SK-N-SH treated with all-trans-retinoic acid at 6 μM for 48 hours (cell line): ENCODE measurements around the gene EPHX1.
"Not testable (repeated sequence)": the region's sequence is repeated elsewhere in the genome, so short reads cannot be mapped to it uniquely, and the experiment has no call there.

Source experiments
- ATAC-seq: fragments of 200-7000 bp; cut with Tn5 transposase; 3 replicates; pipeline ENCODE4 v1.9.1; 2020; ENCODE audit warnings: mild to moderate bottlenecking, moderate library complexity
- BACH2 ChIP-seq: fragments of 250-450 bp; sonication (Bioruptor Pico); IDR thresholded peaks from 2 replicates; pipeline ENCODE4 v1.9.0; 2021; ENCODE audit warnings: mild to moderate bottlenecking, borderline replicate concordance
- CSDC2 ChIP-seq: fragments of 250-450 bp; sonication (Bioruptor Pico); IDR thresholded peaks from 2 replicates; pipeline ENCODE4 v1.5.0; 2020; ENCODE audit warnings: mild to moderate bottlenecking, moderate library complexity
- CSRNP3 ChIP-seq: fragments of 250-450 bp; sonication (Bioruptor Pico); IDR thresholded peaks from 2 replicates; pipeline ENCODE4 v1.5.1; 2021; ENCODE audit warnings: mild to moderate bottlenecking, moderate library complexity
- ESRRG ChIP-seq: fragments of 250-450 bp; sonication (Bioruptor Pico); IDR thresholded peaks from 2 replicates; pipeline ENCODE4 v1.6.1; 2021; ENCODE audit warnings: mild to moderate bottlenecking
- ISL1 ChIP-seq: fragments of 250-450 bp; sonication (Bioruptor Pico); IDR thresholded peaks from 2 replicates; pipeline ENCODE4 v2.1.2; 2022; ENCODE audit warnings: mild to moderate bottlenecking, moderate library complexity
- PATZ1 ChIP-seq: fragments of 250-450 bp; sonication (Bioruptor Pico); IDR thresholded peaks from 2 replicates; pipeline ENCODE4 v1.8.0; 2020; ENCODE audit warnings: mild to moderate bottlenecking, moderate library complexity, borderline replicate concordance
- TCF4 ChIP-seq: fragments of 250-450 bp; sonication (Bioruptor Pico); IDR thresholded peaks from 2 replicates; pipeline ENCODE4 v1.8.0; 2021; ENCODE audit warnings: mild to moderate bottlenecking, moderate library complexity, borderline replicate concordance
- TOX ChIP-seq: fragments of 250-450 bp; sonication (Bioruptor Pico); IDR thresholded peaks from 2 replicates; pipeline ENCODE4 v1.8.0; 2021; ENCODE audit warnings: mild to moderate bottlenecking, moderate library complexity, borderline replicate concordance
- TSHZ2 ChIP-seq: fragments of 250-450 bp; sonication (Bioruptor Pico); IDR thresholded peaks from 2 replicates; pipeline ENCODE4 v1.5.0; 2020; ENCODE audit warnings: mild to moderate bottlenecking, moderate library complexity
- ZFP3 ChIP-seq: fragments of 250-450 bp; sonication (Bioruptor Pico); IDR thresholded peaks from 2 replicates; pipeline ENCODE4 v1.5.0; 2020; ENCODE audit warnings: mild to moderate bottlenecking, moderate library complexity
- ZNF565 ChIP-seq: fragments of 450-650 bp; formaldehyde crosslinking; conservative IDR thresholded peaks from 2 replicates; pipeline ENCODE4 v1.5.0; 2020; ENCODE audit warnings: low read depth, mild to moderate bottlenecking, moderate library complexity
- ZNF70 ChIP-seq: fragments of 450-650 bp; formaldehyde crosslinking; IDR thresholded peaks from 2 replicates; pipeline ENCODE4 v1.5.0; 2020; ENCODE audit warnings: mild to moderate bottlenecking, moderate library complexity
- ZNF8 ChIP-seq: fragments of 450-650 bp; formaldehyde crosslinking; IDR thresholded peaks from 2 replicates; pipeline ENCODE4 v1.5.0; 2020; ENCODE audit warnings: mild to moderate bottlenecking, moderate library complexity

EPHX1 gene

GRCh38 chr1:225813214-225813964 is 3.5 kb downstream of the EPHX1 start (continued):
- TF ChIP-seq CSRNP3 (CRISPR knock-in tag) (no peak), ZNF565 (CRISPR knock-in tag) (no peak)

- no peak for TF ChIP-seq TOX (CRISPR knock-in tag)
- TF ChIP-seq ZNF70 = no peak
- TF ChIP-seq TCF4 (CRISPR knock-in tag) = no peak
- TF ChIP-seq CSDC2 (CRISPR knock-in tag) = no peak
- no peak for TF ChIP-seq PATZ1 (CRISPR knock-in tag)
- no peak for TF ChIP-seq BACH2 (CRISPR knock-in tag)
- TF ChIP-seq ZFP3 (CRISPR knock-in tag) = no peak
- ATAC-seq = no peak
These were observed 4.5 kb downstream of the EPHX1 start for GRCh38 chr1:225814381-225814780.

- ATAC-seq = not testable (repeated sequence)
These were observed 5.2 kb downstream of the EPHX1 start for GRCh38 chr1:225815090-225815489.

GRCh38 chr1:225815526-225816178 is 5.7 kb downstream of the EPHX1 start:
- no peak for ATAC-seq

More at GRCh38 chr1:225815526-225816178, 5.7 kb downstream of the EPHX1 start:
- TF ChIP-seq ISL1 (CRISPR knock-in tag) (no peak), TSHZ2 (CRISPR knock-in tag) (no peak), ESRRG (no peak), ZNF70 (no peak), ZNF8 (CRISPR knock-in tag) (no peak), CSRNP3 (CRISPR knock-in tag) (no peak)
